OCI-LY1 (cell line): ENCODE results near the gene SLC38A2.

Experiments used
- CTCF ChIP-seq: fragments of 200-600 bp; sonication (generic), shearing (Covaris generic); IDR thresholded peaks from 2 replicates; pipeline ENCODE4 v1.5.1; 2017; ENCODE audit warnings: mild to moderate bottlenecking, antibody characterized with exemption, low read length, moderate library complexity, mixed read lengths
- EZH2 ChIP-seq: fragments of 200-600 bp; sonication (generic), shearing (Covaris generic); IDR thresholded peaks from 2 replicates; pipeline ENCODE4 v1.8.0; 2017; ENCODE audit warnings: borderline replicate concordance, mixed run types, mild to moderate bottlenecking, antibody characterized with exemption, low read length, moderate library complexity, mixed read lengths

GRCh38 chr12:46413368-46413767 is 40.8 kb upstream of the SLC38A2 start:
- TF ChIP-seq CTCF (no peak), EZH2 (no peak)
